GM12878 (cell line): ENCODE measurements around the gene CDK11B. TPM values are rescaled to one million over a fixed set of nuclear protein-coding genes. Genes with fewer than 3 reads are reported as not detected.

ENCODE experiments used
- BHLHE40 ChIP-seq, 2 experiments: fragments of 450-650 bp in 1 of 2; IDR thresholded peaks; 2 replicates each; pipeline ENCODE4 v1.6.1; 2011 to 2017; ENCODE audit warnings: low read depth in 2 of 2, borderline replicate concordance in 1 of 2, improper control_type of control experiment in 1 of 2, low read length in 1 of 2, mild to moderate bottlenecking in 1 of 2
- CTCF ChIP-seq, 3 experiments: IDR thresholded peaks in 2 of 3; conservative IDR thresholded peaks in 1 of 3; 2 replicates each; pipeline ENCODE4 v1.5.1; 2011; ENCODE audit warnings: low read depth in 3 of 3, low read length in 3 of 3, mild to moderate bottlenecking in 3 of 3, control low read depth in 2 of 3, moderate library complexity in 2 of 3, inconsistent platforms in 1 of 3, mixed read lengths in 1 of 3; ENCODE audit not compliant: control insufficient read depth in 2 of 3, insufficient read depth in 1 of 3; ENCODE audit errors: extremely low read depth in 1 of 3
- DPF2 ChIP-seq: fragments of 450-650 bp; IDR thresholded peaks from 2 replicates; pipeline ENCODE4 v1.6.1; 2017; ENCODE audit warnings: mild to moderate bottlenecking
- ELK1 ChIP-seq: IDR thresholded peaks from 2 replicates; pipeline ENCODE4 v1.6.1; 2012; ENCODE audit warnings: low read depth, low read length, improper control_type of control experiment
- ESRRA ChIP-seq: IDR thresholded peaks from 2 replicates; pipeline ENCODE4 v1.6.1; 2012; ENCODE audit warnings: mild to moderate bottlenecking, low read length, improper control_type of control experiment
- FOS ChIP-seq: IDR thresholded peaks from 3 replicates; pipeline ENCODE4 v1.6.1; 2011; ENCODE audit warnings: borderline replicate concordance; ENCODE audit not compliant: insufficient read length; ENCODE audit errors: extremely low read depth
- IKZF1 ChIP-seq: fragments of 450-650 bp; conservative IDR thresholded peaks from 2 replicates; pipeline ENCODE4 v1.6.1; 2017; ENCODE audit warnings: antibody characterized with exemption, mild to moderate bottlenecking
- PBX3 ChIP-seq: IDR thresholded peaks from 2 replicates; pipeline ENCODE4 v1.6.1; 2011; ENCODE audit warnings: mild to moderate bottlenecking, low read depth, low read length, moderate library complexity; ENCODE audit not compliant: insufficient replicate concordance
- RCOR1 ChIP-seq: conservative IDR thresholded peaks from 2 replicates; pipeline ENCODE4 v1.6.1; 2012; ENCODE audit warnings: low read depth, low read length, improper control_type of control experiment
- SMAD1 ChIP-seq: fragments of 450-650 bp; IDR thresholded peaks from 2 replicates; pipeline ENCODE4 v1.6.1; 2018; ENCODE audit warnings: mild to moderate bottlenecking, low read depth; ENCODE audit not compliant: partially characterized antibody
- STAT1 ChIP-seq: fragments of 450-650 bp; conservative IDR thresholded peaks from 2 replicates; pipeline ENCODE4 v1.6.1; 2014; ENCODE audit warnings: antibody characterized with exemption, mild to moderate bottlenecking
- YBX1 ChIP-seq: fragments of 450-650 bp; IDR thresholded peaks from 2 replicates; pipeline ENCODE4 v1.6.1; 2016; ENCODE audit warnings: antibody characterized with exemption
- ZNF207 ChIP-seq: fragments of 450-650 bp; IDR thresholded peaks from 2 replicates; pipeline ENCODE4 v1.6.1; 2014; ENCODE audit warnings: antibody characterized with exemption, mild to moderate bottlenecking, borderline replicate concordance
- polyA plus RNA-seq, 11 experiments: library from polyadenylated mRNA; depleted of rRNA in 4 of 11; unstranded in 6 of 11; stranded (reverse) in 5 of 11; fragments of >200 nt; fragmentation: Nextera tagmentation in 4 of 11; fragmentation: Illumina TruSeq in 1 of 11; extraction: Ambion mirVana in 4 of 11; extraction: Trizol in 1 of 11; gene quantifications; 1 replicate in 1 of 11; 2 replicates in 10 of 11; pipeline versions ENCODE4 v1.2.1 to v1.2.3, GENCODE V29; 2011 to 2016; ENCODE audit warnings: inconsistent platforms in 2 of 11, missing spikeins in 2 of 11, low read depth in 1 of 11
- total RNA-seq, 4 experiments: library from RNA; depleted of rRNA in 3 of 4; stranded (reverse); fragments of >200 nt in 3 of 4; fragmentation: Illumina TruSeq in 1 of 4; extraction: Trizol in 1 of 4; gene quantifications; 2 replicates each; pipeline versions ENCODE4 v1.2.1 to v1.2.3, GENCODE V29; 2013 to 2021

CDK11B gene
- total and polyA plus RNA-seq, 10 of the 15 experiments (the other 5 are each of a cell fraction or from before 2014, with no cell fraction given): 3.2 to 30.9 (median 18.0) TPM

- TF ChIP-seq ELK1 (no peak), IKZF1 (peak; percentile 63), YBX1 (no peak), DPF2 (0 out of 2 replicates have a peak, but pooled peaks have one; percentile 25), RCOR1 (no peak), ZNF207 (no peak), FOS (no peak), ESRRA (no peak), PBX3 (no peak), CTCF (IDR thresholded peaks at IDR 0.05 in 2 of 3, conservative IDR thresholded peaks at IDR 0.05 in 1 of 3; ENCODE audit: control insufficient read depth in 2 of 3, extremely low read depth in 1 of 3, insufficient read depth in 1 of 3, low read depth in 3 of 3, low read length in 3 of 3) (0 out of 6 replicates have a peak, but pooled peaks of 2 of the 3 experiments have one; percentile 1 to 4), STAT1 (no peak), SMAD1 (no peak), BHLHE40 (IDR thresholded peaks at IDR 0.05; ENCODE audit: borderline replicate concordance in 1 of 2, low read depth in 2 of 2, low read length in 1 of 2) (peak in 1 of 2 experiments; percentile 47; a peak in 2 of 4 replicates)
Observed at GRCh38 chr1:1599030-1599934, 59.5 kb downstream of the CDK11B start (continued).
